B cell (primary cell): ENCODE measurements around the gene CLCN1.

Experiments
- CTCF ChIP-seq: fragments of 200-600 bp; IDR thresholded peaks from one replicate; pipeline ENCODE4 v1.8.0; 2022; ENCODE audit warnings: antibody characterized with exemption, mild to moderate bottlenecking
- EZH2 ChIP-seq: IDR thresholded peaks from 2 replicates; pipeline ENCODE4 v1.6.1; 2012; ENCODE audit warnings: borderline replicate concordance, low read depth, mild to moderate bottlenecking, moderate library complexity, low read length; ENCODE audit not compliant: insufficient read depth, poor library complexity, severe bottlenecking

GRCh38 chr7:143355450-143356385 is 39.8 kb downstream of the CLCN1 start:
- no peak for TF ChIP-seq CTCF
- no peak for TF ChIP-seq EZH2
